Skeletal muscle satellite cell (primary cell): ENCODE measurements around the gene FARS2.

Experiments
- H3K27me3 ChIP-seq: 2 replicates; pipeline ENCODE4 v1.7.0; 2013; ENCODE audit warnings: low read length; ENCODE audit not compliant: control insufficient read depth, insufficient read depth
- H3K36me3 ChIP-seq: 2 replicates; pipeline ENCODE4 v1.7.0; 2013; ENCODE audit warnings: mild to moderate bottlenecking, control low read depth, low read length; ENCODE audit not compliant: insufficient read depth
- H3K4me1 ChIP-seq: 2 replicates; pipeline ENCODE4 v1.7.0; 2013; ENCODE audit warnings: low read length; ENCODE audit not compliant: control insufficient read depth, insufficient read depth
- H3K4me2 ChIP-seq: 2 replicates; pipeline ENCODE4 v1.7.0; 2013; ENCODE audit warnings: mild to moderate bottlenecking, low read length
- H3K4me3 ChIP-seq: 2 replicates; pipeline ENCODE4 v1.7.0; 2013; ENCODE audit warnings: low read length
- H3K9ac ChIP-seq: 2 replicates; pipeline ENCODE4 v1.7.0; 2013; ENCODE audit warnings: mild to moderate bottlenecking, low read depth, low read length, moderate library complexity
- H3K9me3 ChIP-seq: replicated peaks from 2 replicates; pipeline ENCODE4 v1.7.0; 2013; ENCODE audit warnings: mild to moderate bottlenecking, control low read depth, low read length

FARS2 gene

GRCh38 chr6:5518936-5519491, 257.7 kb downstream of the FARS2 start:
- Histone ChIP-seq H3K4me1 (no peaks in the 10 kb centered on the region), H3K4me2 (no peak overlapping the region), H3K9ac (no peak overlapping the region), H3K36me3 (no peaks in the 10 kb centered on the region), H3K9me3 (no peaks in the 10 kb centered on the region), H3K27me3 (no peaks in the 10 kb centered on the region), H3K4me3 (no peak overlapping the region)

- H3K27me3 ChIP-seq, result no peaks in the 10 kb centered on the region
- H3K9me3 ChIP-seq, result no peaks in the 10 kb centered on the region
- H3K36me3 ChIP-seq, result no peaks in the 10 kb centered on the region
- H3K4me3 ChIP-seq, result no peak overlapping the region
- no peak overlapping the region for H3K9ac ChIP-seq
- peaks cover 3% of the 10 kb centered on the region for H3K4me1 ChIP-seq
- no peak overlapping the region for H3K4me2 ChIP-seq
These were observed 259.5 kb downstream of the FARS2 start for GRCh38 chr6:5520796-5521195.

- Histone ChIP-seq H3K9ac (no peak overlapping the region), H3K9me3 (no peaks in the 10 kb centered on the region), H3K4me1 (peaks cover 3% of the 10 kb centered on the region), H3K27me3 (no peaks in the 10 kb centered on the region), H3K4me2 (no peak overlapping the region), H3K36me3 (no peaks in the 10 kb centered on the region), H3K4me3 (no peak overlapping the region)
These were observed 260.0 kb downstream of the FARS2 start for GRCh38 chr6:5521322-5521721.

- no peak overlapping the region for H3K4me3 ChIP-seq
- no peaks in the 10 kb centered on the region for H3K36me3 ChIP-seq
- H3K27me3 ChIP-seq, result no peaks in the 10 kb centered on the region
- no peak overlapping the region for H3K4me2 ChIP-seq
- H3K9me3 ChIP-seq, result no peaks in the 10 kb centered on the region
- H3K4me1 ChIP-seq, result peaks cover 3% of the 10 kb centered on the region
- no peak overlapping the region for H3K9ac ChIP-seq
These were observed 260.8 kb downstream of the FARS2 start for GRCh38 chr6:5522147-5522546.

- H3K4me3 ChIP-seq, result no peak overlapping the region
- no peaks in the 10 kb centered on the region for H3K36me3 ChIP-seq
- H3K27me3 ChIP-seq, result no peaks in the 10 kb centered on the region
- H3K9ac ChIP-seq, result no peak overlapping the region
- no peak overlapping the region for H3K4me2 ChIP-seq
- H3K4me1 ChIP-seq, result peaks cover 3% of the 10 kb centered on the region
- no peaks in the 10 kb centered on the region for H3K9me3 ChIP-seq
These were observed 262.8 kb downstream of the FARS2 start for GRCh38 chr6:5524110-5524509.

GRCh38 chr6:5525209-5525608, 263.9 kb downstream of the FARS2 start:
- peak overlapping the region; percentile 18 for H3K4me2 ChIP-seq
- H3K4me3 ChIP-seq, result no peak overlapping the region
- H3K9ac ChIP-seq, result no peak overlapping the region
- no peaks in the 10 kb centered on the region for H3K36me3 ChIP-seq
- H3K4me1 ChIP-seq, result peaks cover 3% of the 10 kb centered on the region
- H3K9me3 ChIP-seq, result no peaks in the 10 kb centered on the region
- H3K27me3 ChIP-seq, result no peaks in the 10 kb centered on the region

GRCh38 chr6:5529015-5529414, 267.7 kb downstream of the FARS2 start:
- Histone ChIP-seq H3K4me2 (no peak overlapping the region), H3K4me3 (no peak overlapping the region), H3K36me3 (no peaks in the 10 kb centered on the region), H3K9ac (no peak overlapping the region), H3K9me3 (no peaks in the 10 kb centered on the region), H3K27me3 (no peaks in the 10 kb centered on the region), H3K4me1 (peaks cover 3% of the 10 kb centered on the region)

GRCh38 chr6:5529733-5530132, 268.4 kb downstream of the FARS2 start:
- Histone ChIP-seq H3K9me3 (no peaks in the 10 kb centered on the region), H3K27me3 (no peaks in the 10 kb centered on the region)

GRCh38 chr6:5531161-5531560, 269.8 kb downstream of the FARS2 start:
- Histone ChIP-seq H3K36me3 (no peaks in the 10 kb centered on the region), H3K9ac (no peak overlapping the region), H3K4me3 (no peak overlapping the region), H3K4me1 (no peaks in the 10 kb centered on the region), H3K4me2 (no peak overlapping the region), H3K27me3 (no peaks in the 10 kb centered on the region), H3K9me3 (no peaks in the 10 kb centered on the region)

More at GRCh38 chr6:5529733-5530132, 268.4 kb downstream of the FARS2 start:
- Histone ChIP-seq H3K4me3 (no peak overlapping the region), H3K36me3 (no peaks in the 10 kb centered on the region), H3K4me1 (peaks cover 3% of the 10 kb centered on the region), H3K4me2 (no peak overlapping the region), H3K9ac (no peak overlapping the region)

- Histone ChIP-seq H3K9ac (no peak overlapping the region), H3K27me3 (no peaks in the 10 kb centered on the region), H3K4me1 (no peaks in the 10 kb centered on the region), H3K36me3 (no peaks in the 10 kb centered on the region), H3K4me3 (no peak overlapping the region), H3K9me3 (no peaks in the 10 kb centered on the region), H3K4me2 (no peak overlapping the region)
These were observed 270.6 kb downstream of the FARS2 start for GRCh38 chr6:5531853-5532375.

- Histone ChIP-seq H3K27me3 (no peaks in the 10 kb centered on the region), H3K36me3 (no peaks in the 10 kb centered on the region), H3K9ac (no peak overlapping the region), H3K9me3 (no peaks in the 10 kb centered on the region), H3K4me1 (peaks cover 3% of the 10 kb centered on the region), H3K4me2 (no peak overlapping the region), H3K4me3 (no peak overlapping the region)
These were observed 271.6 kb downstream of the FARS2 start for GRCh38 chr6:5532941-5533340.

GRCh38 chr6:5534643-5535042, 273.3 kb downstream of the FARS2 start:
- H3K4me2 ChIP-seq, result no peak overlapping the region
- H3K36me3 ChIP-seq, result no peaks in the 10 kb centered on the region
- H3K9ac ChIP-seq, result no peak overlapping the region
- H3K4me3 ChIP-seq, result no peak overlapping the region
- H3K9me3 ChIP-seq, result no peaks in the 10 kb centered on the region
- H3K27me3 ChIP-seq, result no peaks in the 10 kb centered on the region
- peaks cover 10% of the 10 kb centered on the region for H3K4me1 ChIP-seq
